C4-2B (cell line): ENCODE measurements around the gene CREBL2.

ENCODE experiments used
- H3K27ac ChIP-seq: fragments of 450-650 bp; 2 replicates; pipeline ENCODE4 v1.5.1; 2017
- ZFX ChIP-seq: fragments of 450-650 bp; IDR thresholded peaks from 2 replicates; pipeline ENCODE4 v1.6.1; 2017
- TF ChIP-seq, protein P1 (sequence below): fragments of 450-650 bp; conservative IDR thresholded peaks from 2 replicates; pipeline ENCODE4 v1.5.1; 2017; ENCODE audit warnings: mild to moderate bottlenecking

Gene CREBL2

DNA sequence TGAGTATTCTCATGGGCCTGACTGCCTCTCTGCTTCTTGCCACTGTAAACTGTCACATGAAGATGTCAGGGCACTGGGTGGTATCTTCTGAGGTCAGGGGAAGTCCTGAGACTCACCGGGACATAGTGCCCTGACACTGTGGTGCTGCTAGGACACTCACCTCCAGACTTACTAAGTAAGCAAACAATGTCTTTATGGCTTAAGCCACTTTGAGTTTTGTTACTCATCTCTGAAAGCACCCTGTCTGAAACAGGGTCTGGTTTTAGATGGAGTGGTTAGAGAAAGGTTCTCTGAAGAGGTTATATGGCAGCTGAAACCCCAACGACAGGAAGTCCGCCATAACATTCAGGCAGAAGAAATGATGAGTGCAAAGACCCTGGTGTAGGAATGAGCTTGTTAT lies 61.6 kb downstream of the CREBL2 start:
- no peak overlapping the region for H3K27ac ChIP-seq
- TF ChIP-seq, protein P1, sequence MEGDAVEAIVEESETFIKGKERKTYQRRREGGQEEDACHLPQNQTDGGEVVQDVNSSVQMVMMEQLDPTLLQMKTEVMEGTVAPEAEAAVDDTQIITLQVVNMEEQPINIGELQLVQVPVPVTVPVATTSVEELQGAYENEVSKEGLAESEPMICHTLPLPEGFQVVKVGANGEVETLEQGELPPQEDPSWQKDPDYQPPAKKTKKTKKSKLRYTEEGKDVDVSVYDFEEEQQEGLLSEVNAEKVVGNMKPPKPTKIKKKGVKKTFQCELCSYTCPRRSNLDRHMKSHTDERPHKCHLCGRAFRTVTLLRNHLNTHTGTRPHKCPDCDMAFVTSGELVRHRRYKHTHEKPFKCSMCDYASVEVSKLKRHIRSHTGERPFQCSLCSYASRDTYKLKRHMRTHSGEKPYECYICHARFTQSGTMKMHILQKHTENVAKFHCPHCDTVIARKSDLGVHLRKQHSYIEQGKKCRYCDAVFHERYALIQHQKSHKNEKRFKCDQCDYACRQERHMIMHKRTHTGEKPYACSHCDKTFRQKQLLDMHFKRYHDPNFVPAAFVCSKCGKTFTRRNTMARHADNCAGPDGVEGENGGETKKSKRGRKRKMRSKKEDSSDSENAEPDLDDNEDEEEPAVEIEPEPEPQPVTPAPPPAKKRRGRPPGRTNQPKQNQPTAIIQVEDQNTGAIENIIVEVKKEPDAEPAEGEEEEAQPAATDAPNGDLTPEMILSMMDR = no peak
- TF ChIP-seq ZFX = no peak

DNA sequence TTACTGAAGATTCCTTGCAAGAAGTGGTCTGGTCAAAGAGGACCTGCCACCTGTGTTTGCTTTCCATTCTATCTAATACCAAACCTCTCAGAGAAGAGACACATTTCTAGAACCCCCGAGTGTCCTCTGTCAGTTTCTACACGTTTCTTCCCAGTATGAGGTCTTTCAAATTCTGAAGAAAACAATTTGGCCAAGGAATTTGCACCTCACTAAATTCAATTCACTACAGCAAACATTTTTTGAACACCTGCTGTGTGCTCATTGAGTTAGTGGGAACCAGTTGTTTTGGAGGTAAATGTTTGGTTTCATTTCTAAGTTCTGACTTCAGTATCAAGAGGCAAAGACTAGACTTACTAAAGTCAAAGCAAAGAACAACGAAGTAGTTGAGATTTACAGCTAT lies 64.9 kb downstream of the CREBL2 start:
- TF ChIP-seq ZFX = no peak
- TF ChIP-seq, protein P1 = no peak
- no peak overlapping the region for H3K27ac ChIP-seq

DNA sequence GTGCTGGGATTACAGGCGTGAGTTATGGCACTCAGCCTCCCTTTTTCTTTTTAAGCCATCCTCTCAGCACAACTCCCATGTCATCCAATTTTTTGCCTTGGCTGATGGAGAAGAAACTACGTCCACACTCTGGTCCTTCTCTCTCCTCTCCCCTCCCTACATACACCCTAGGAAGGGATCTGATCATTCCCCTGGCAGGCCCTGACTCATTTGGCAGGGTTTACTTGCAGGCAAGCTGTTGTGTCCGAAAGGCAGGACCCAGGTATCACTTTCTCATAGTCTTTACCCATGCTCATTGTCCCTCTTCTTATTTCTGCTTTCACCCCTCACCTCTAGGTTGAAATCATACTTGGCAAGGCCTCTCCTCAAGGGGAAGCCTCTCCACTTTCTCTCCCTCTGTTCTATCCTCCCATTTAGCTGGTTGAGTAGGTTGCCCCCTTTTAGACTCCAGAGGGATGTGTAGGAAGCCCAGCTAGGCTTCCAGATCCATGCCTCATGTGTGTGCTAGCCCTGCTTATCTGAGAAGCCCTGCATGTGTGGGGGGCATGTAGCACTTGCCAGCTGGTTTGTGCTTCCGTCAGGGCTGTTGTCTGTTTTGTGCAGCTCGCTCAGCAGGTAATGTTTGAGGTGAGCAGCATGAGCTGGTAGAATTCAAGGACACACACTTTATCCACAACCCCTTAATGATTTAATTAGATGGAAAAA lies 69.5 kb downstream of the CREBL2 start:
- TF ChIP-seq, protein P1 = no peak
- no peak for TF ChIP-seq ZFX
- H3K27ac ChIP-seq = no peak overlapping the region

DNA sequence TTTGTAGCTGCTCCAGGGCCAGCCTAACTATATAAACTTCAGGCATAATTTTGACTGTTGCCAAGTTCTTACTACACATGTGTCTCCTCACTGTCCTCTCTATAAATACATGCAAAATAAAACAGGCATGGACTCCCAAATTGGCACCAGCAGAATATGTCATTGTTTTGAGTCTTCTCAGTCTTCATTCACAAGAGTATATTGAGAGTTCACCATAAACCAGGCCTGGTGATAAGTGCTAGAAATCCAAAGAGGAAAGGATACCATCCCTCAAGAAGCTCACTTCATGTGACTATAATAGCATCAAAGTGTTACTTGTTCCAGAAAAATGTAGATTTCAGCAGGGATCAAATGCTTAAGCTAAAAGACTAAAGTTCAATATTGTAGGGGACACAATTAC lies 70.6 kb downstream of the CREBL2 start:
- TF ChIP-seq, protein P1 = no peak
- TF ChIP-seq ZFX = no peak
- H3K27ac ChIP-seq = no peak overlapping the region

DNA sequence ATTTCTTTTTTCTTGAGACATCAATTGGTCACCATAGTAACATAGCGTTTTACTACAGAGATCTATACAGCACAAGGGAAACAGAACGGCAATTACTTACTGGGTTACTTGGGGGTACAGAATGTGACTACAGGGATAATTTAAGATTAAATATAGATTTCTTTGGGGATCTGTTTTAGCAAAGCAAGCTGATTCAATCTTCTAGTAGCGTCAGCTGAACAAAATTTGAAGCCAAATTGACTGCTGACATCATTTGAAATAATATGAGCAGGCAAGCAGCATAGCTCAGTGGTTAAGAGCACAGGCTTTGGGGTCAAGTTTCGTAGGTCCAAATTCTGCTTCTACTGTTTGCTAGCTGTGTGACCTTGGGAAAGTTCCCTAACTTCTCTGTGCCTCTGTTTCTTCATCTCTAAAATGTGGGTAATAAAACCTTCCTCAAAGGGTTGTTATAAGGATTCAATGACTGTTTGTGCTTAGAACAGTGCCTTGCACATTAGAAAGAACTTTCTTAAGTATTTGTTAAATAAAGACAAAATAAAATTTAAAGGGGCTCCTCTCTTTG lies 71.5 kb downstream of the CREBL2 start:
- no peak overlapping the region for H3K27ac ChIP-seq
- TF ChIP-seq, protein P1 = no peak
- no peak for TF ChIP-seq ZFX

DNA sequence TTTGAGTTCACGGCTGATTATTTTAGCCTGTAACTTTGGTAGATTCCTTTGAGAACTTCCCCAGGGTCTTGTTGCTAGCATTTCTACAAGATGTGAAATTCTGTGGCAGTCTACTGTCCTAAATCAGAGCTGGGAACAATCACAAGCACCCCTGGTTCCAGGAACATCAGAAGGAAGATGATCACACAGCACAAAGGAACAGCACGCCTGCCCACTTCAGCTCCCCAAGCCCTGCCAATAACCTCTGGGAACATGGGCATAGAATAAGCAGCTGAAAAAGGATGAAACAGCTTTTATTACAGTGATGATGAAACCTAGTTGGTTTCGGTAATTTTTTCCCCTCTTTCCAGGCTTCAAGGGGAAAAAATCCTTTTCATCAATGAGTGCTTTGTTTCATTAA lies 72.0 kb downstream of the CREBL2 start:
- TF ChIP-seq ZFX = no peak
- TF ChIP-seq, protein P1 = no peak
- no peak overlapping the region for H3K27ac ChIP-seq

DNA sequence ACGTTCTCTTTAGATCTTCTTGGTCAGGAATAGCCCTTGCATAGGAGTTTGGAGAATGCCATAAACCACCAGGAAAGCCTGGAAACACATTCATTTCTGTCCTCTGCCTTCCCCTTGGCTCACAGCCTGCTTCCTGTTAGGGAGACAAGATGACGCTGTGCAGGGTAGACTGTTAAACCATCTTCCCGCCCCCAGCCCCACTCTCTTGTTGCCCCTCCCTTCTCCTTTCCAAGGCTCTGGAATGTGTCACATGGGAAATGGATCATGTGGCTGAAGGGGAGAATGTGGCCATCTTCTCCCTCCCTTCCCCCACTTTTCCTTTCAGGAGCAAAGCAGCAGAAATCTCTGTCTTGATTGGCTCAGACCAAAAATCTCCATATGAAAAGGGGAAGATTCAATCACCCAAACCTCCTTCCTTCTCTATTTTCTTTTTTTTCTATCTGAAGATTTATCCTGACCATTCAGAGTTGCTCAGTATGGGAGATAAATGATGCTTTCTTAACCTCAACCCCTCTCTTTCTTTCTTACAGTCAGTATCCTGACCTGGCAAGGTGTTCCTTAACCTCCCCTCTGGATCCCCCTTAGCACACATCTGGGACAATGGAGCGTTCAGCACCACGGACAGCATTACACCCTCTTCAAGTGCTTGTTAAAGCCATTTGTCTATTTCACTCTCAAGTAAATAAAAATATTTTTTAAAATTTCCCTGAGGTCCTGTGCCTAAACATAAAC lies 72.9 kb downstream of the CREBL2 start:
- no peak overlapping the region for H3K27ac ChIP-seq

More for the DNA sequence above, 72.9 kb downstream of the CREBL2 start:
- TF ChIP-seq, protein P1 = no peak
- TF ChIP-seq ZFX = no peak
